HL-60 (cell line): ENCODE results near the gene CNGB1.

Experiments used
- CTCF ChIP-seq: IDR thresholded peaks from one replicate; pipeline ENCODE4 v1.5.1; 2011; ENCODE audit warnings: low read length, control low read depth, inconsistent platforms; ENCODE audit not compliant: insufficient read depth
- GABPA ChIP-seq: IDR thresholded peaks from 2 replicates; pipeline ENCODE4 v1.6.1; 2012; ENCODE audit warnings: low read depth
- POLR2AphosphoS5 ChIP-seq: IDR thresholded peaks from 2 replicates; pipeline ENCODE4 v1.6.1; 2012; ENCODE audit warnings: low read depth
- REST ChIP-seq: IDR thresholded peaks from 2 replicates; pipeline ENCODE4 v1.6.1; 2012; ENCODE audit warnings: low read depth; ENCODE audit not compliant: insufficient replicate concordance
- SPI1 ChIP-seq: IDR thresholded peaks from 2 replicates; pipeline ENCODE4 v1.6.1; 2012; ENCODE audit warnings: low read depth, mild to moderate bottlenecking, borderline replicate concordance

- TF ChIP-seq CTCF (no peak), POLR2AphosphoS5 (no peak), REST (no peak), SPI1 (no peak), GABPA (no peak)
These were observed 8.9 kb downstream of the CNGB1 start for GRCh38 chr16:57962046-57962445.
